ENCODE data around the gene SLC8A1. TPM values are rescaled to one million over a fixed set of nuclear protein-coding genes. Genes with fewer than 3 reads are reported as not detected.

SLC8A1 gene
- total RNA-seq, 2 donors from 2014 or later: 23.2 to 28.2 TPM

DNA sequence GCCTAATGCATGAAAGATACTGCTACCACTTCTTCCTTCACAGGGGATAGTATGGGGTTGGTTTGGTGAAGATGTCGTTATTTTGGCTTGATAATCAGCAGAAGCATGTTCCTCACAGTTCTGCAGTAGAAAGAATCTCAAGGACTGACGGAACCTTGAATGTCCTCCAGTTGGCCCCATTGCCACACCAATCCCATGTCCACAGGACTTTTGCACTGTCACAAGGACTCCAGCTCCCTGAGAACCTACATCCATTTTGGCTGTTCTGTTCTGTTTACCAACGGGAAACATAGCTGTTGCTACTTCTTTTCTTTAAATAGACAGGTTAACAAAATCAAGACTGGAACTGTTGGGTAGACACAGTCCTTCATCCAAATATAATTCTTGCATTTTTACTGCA, 270.0 kb downstream of the SLC8A1 start:
- no peak overlapping the region for H3K27ac ChIP-seq
- no peak for TF ChIP-seq POLR2A (IDR thresholded peaks at IDR 0.05)
- TF ChIP-seq, protein P1, sequence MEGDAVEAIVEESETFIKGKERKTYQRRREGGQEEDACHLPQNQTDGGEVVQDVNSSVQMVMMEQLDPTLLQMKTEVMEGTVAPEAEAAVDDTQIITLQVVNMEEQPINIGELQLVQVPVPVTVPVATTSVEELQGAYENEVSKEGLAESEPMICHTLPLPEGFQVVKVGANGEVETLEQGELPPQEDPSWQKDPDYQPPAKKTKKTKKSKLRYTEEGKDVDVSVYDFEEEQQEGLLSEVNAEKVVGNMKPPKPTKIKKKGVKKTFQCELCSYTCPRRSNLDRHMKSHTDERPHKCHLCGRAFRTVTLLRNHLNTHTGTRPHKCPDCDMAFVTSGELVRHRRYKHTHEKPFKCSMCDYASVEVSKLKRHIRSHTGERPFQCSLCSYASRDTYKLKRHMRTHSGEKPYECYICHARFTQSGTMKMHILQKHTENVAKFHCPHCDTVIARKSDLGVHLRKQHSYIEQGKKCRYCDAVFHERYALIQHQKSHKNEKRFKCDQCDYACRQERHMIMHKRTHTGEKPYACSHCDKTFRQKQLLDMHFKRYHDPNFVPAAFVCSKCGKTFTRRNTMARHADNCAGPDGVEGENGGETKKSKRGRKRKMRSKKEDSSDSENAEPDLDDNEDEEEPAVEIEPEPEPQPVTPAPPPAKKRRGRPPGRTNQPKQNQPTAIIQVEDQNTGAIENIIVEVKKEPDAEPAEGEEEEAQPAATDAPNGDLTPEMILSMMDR (IDR thresholded peaks at IDR 0.05): no peak
- no peak for TF ChIP-seq POLR2AphosphoS5 (IDR thresholded peaks at IDR 0.05)
- WGBS: 62% methylated on average over 3 of the region's 3 CpGs
- no peaks in the 10 kb centered on the region for H3K36me3 ChIP-seq
- H3K4me3 ChIP-seq: no peak overlapping the region
- H3K27me3 ChIP-seq (replicated peaks; ENCODE audit: insufficient read depth): no peaks in the 10 kb centered on the region
- intact Hi-C loops (cut with DNase I): no loop called here
- no peak for DNase-seq (ENCODE audit: low spot score)
- no peaks in the 10 kb centered on the region for H3K9me3 ChIP-seq
- no peaks in the 10 kb centered on the region for H3K4me1 ChIP-seq (replicated peaks)

DNA sequence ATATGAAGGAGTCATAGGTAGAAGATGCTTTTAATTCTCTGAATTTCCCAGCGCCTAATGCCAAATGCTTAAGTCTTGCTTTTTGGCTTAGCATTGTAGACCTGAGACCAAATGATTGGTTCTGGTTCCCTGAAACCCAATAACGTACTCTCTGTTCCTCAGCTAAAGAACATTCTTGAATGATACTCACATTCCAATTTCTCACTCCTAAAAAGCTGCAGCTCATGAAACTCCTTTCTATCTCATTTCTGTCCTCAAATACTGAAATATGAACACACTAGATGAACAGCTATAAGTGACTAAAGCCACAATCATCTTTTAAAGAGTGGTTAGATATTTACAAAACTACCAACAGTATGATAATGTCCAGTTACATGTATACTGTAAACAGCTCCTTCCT, 272.1 kb downstream of the SLC8A1 start:
- Histone ChIP-seq H3K27me3 (replicated peaks; ENCODE audit: insufficient read depth) (no peaks in the 10 kb centered on the region), H3K36me3 (no peaks in the 10 kb centered on the region), H3K4me3 (no peak overlapping the region), H3K27ac (no peak overlapping the region), H3K4me1 (replicated peaks) (no peaks in the 10 kb centered on the region), H3K9me3 (no peaks in the 10 kb centered on the region)
- TF ChIP-seq POLR2AphosphoS5 (IDR thresholded peaks at IDR 0.05) (no peak), POLR2A (IDR thresholded peaks at IDR 0.05) (no peak)
- TF ChIP-seq, protein P1 (IDR thresholded peaks at IDR 0.05): no peak
- 86% methylated on average over 2 of the region's 2 CpGs for WGBS
- DNase-seq (ENCODE audit: low spot score): no peak
- intact Hi-C loops (cut with DNase I): no loop called here

DNA sequence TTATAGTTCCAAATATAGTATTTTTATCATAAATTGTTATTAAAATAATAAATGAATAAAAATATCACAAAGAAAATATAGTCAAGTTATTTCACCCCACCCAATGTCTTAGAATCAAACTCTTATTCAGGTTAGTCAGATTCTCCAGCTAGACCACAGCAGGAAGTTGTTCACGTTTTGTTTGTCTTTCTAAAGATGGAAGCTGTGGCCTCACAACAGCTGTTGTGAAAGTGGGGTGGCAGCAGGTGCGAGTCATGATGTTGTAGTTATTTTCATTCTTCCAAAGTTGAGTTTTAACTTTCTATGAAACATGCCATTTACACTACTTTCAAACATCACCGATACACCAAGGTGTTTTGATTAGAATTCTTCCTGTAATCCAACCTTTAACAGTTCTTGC, 272.9 kb downstream of the SLC8A1 start:
- H3K4me1 ChIP-seq (replicated peaks): no peaks in the 10 kb centered on the region
- no peaks in the 10 kb centered on the region for H3K9me3 ChIP-seq
- no peaks in the 10 kb centered on the region for H3K36me3 ChIP-seq
- WGBS: 86% methylated on average over 3 of the region's 3 CpGs
- no peak overlapping the region for H3K4me3 ChIP-seq
- TF ChIP-seq POLR2AphosphoS5 (IDR thresholded peaks at IDR 0.05) (no peak), POLR2A (IDR thresholded peaks at IDR 0.05) (no peak)
- TF ChIP-seq, protein P1 (IDR thresholded peaks at IDR 0.05): no peak
- no peak overlapping the region for H3K27ac ChIP-seq
- no peak for DNase-seq (ENCODE audit: low spot score)
- no peaks in the 10 kb centered on the region for H3K27me3 ChIP-seq (replicated peaks; ENCODE audit: insufficient read depth)
- intact Hi-C loops (cut with DNase I): no loop called here

DNA sequence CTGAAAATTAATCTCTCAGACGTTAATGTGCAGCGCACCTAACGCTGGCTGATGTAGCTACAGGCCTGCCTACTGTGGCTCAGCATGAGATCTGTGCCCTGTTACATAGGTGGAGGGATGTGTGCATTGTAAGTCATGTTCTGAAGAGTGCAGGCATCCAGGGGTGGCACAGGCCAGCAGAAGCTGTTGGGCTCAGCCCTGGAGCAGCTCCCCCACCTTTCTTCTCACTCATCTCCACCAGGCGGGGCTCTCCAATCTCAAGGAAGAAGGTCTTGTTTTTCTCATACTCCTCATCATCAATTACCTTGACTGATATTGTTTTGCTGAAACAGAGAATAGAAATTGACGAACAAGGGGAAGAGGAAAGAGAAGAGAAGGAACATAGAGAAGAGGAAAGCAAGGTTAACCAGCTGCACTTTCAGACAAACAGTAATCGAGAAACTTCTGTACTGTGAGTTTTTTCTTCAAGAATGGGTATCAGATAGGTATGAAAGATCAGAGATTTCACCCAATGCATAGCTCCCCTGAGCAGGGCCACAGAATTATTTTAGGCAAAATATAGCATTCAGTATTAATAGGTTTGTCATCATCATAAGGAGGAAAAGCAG, 273.6 kb downstream of the SLC8A1 start:
- Histone ChIP-seq H3K36me3 (no peaks in the 10 kb centered on the region), H3K4me1 (replicated peaks) (no peaks in the 10 kb centered on the region), H3K27ac (no peak overlapping the region), H3K4me3 (no peak overlapping the region), H3K9me3 (no peaks in the 10 kb centered on the region), H3K27me3 (replicated peaks; ENCODE audit: insufficient read depth) (no peaks in the 10 kb centered on the region)
- WGBS: 94% methylated on average over 6 of the region's 6 CpGs
- TF ChIP-seq POLR2AphosphoS5 (IDR thresholded peaks at IDR 0.05): no peak
- DNase-seq (ENCODE audit: low spot score): no peak
- intact Hi-C loops (cut with DNase I): no loop called here

DNA sequence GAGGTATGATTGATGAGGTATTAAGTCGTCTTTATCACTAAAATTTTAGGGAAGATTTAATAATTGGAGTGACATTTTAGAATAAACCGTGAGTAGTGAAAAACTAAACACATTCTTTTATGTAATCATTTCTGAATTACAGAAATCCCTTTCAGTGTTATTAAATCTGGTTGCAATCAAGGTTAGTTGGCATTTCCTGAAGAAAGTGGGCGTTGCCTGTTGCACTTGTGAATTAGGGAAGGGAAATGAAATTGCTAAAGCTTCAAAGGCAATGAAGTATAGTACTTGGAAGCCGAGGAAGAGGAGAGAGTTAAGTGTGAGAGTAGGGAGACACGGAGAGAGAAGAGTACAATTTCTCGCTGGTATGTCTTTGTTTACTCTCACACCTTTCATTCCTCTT, 274.5 kb downstream of the SLC8A1 start:
- 68% methylated on average over 6 of the region's 6 CpGs for WGBS
- Histone ChIP-seq H3K4me1 (replicated peaks) (no peaks in the 10 kb centered on the region), H3K27ac (no peak overlapping the region), H3K27me3 (replicated peaks; ENCODE audit: insufficient read depth) (no peaks in the 10 kb centered on the region), H3K36me3 (no peaks in the 10 kb centered on the region), H3K9me3 (no peaks in the 10 kb centered on the region), H3K4me3 (no peak overlapping the region)
- no peak for DNase-seq (ENCODE audit: low spot score)
- intact Hi-C loops (cut with DNase I): no loop called here
- TF ChIP-seq, protein P1 (IDR thresholded peaks at IDR 0.05): no peak
- TF ChIP-seq POLR2AphosphoS5 (IDR thresholded peaks at IDR 0.05): no peak
- no peak for TF ChIP-seq POLR2A (IDR thresholded peaks at IDR 0.05)
